Activated CD4-positive, alpha-beta T cell treated with anti-CD3 and anti-CD28 coated beads, Interleukin-2, amount 50 U/mL, for 1 hour (primary cell): ENCODE data around the gene WDR73.
"Not testable (repeated sequence)": the region's sequence is repeated elsewhere in the genome, so short reads cannot be mapped to it uniquely, and the experiment has no call there.

Experiments
- DNase-seq: peaks from one replicate; pipeline ENCODE4 v3.0.0-alpha.2; 2020

Gene WDR73

GRCh38 chr15:84653910-84654688 lies at the start of gene WDR73:
WDR73 (minus strand) TSS chr15:84654283; CDS start chr15:84654274, 9 bp downstream.
- peak; percentile 97 for DNase-seq

GRCh38 chr15:84703808-84704207 lies 49.7 kb upstream of the WDR73 start:
- no peak for DNase-seq

DNA sequence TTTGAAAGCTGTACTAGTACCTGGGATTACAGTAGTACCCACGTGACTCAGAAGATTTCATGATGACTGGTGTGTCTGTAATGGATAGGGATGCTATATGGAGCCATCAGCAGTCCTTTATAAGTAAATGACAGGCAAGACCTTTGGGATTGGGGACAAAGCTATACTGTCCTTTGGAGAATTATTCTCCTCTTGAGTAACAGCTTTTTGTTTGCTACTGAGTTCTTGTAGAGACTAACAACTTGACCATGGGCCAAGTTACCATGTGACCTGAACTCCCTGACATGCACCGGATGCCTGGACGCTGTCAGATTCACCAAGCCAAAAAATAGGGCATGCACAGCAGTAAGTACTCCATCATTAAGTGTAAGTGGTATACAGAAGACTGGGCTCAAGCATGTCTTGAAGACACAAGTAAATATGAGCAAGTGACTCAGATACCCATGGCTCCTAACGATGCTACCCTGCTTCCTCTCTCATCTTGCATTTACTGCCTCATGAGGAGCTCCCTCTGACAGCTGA lies 48.9 kb upstream of the WDR73 start:
- DNase-seq = no peak

GRCh38 chr15:84699538-84700191 lies 45.6 kb upstream of the WDR73 start:
- no peak for DNase-seq

DNA sequence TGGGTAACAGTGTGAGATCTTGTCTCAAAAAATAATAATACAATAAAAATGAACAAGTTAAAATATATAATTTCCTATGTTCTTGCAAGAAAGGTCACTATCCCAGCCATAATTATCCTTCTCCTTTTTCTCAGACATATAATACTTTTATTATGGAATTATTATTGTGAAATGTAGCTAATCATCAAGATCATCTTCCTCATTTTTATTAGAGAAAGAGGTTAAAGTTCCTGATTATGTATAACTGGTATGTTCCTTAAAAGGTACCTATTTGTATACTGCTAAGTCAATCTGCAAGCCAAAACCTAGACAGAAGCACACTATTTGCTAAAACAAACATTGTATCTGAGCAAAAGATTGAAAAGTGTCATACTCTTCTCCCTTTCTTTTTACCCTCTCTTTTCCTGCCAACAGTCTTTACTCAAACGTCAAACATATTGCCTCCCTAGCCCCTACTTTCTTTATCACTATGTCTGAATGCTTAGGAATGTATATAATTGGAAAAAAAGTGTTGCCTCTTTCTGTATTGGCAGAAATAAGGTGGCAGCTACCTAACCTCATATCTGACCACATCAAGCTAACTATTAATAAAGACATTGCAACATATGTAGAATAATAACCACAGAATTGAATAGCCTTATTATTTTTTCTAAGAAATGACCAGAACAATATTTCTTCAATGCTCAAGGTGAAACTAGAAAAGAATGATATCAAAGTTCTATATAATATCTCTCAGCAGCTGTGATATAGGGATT lies 43.3 kb upstream of the WDR73 start:
- DNase-seq = no peak

DNA sequence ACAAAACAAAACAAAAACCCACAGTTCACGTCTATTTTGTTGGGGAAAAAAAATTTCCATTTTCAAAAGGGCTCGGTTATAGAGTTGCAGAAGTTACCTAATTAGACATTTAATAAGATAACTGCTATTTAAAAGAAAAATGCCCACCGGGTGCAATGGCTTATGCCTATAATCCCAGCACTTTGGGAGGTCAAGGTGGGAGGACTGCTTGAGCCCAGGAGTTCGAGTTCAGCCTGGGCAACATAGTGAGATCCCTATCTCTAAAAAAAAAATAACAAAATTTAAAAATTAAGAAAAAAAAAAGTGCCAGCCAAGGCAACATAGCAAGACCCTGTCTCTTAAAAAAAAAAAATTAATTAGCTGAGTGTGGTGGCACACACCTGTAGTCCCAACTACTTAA lies 42.7 kb upstream of the WDR73 start:
- no peak for DNase-seq

DNA sequence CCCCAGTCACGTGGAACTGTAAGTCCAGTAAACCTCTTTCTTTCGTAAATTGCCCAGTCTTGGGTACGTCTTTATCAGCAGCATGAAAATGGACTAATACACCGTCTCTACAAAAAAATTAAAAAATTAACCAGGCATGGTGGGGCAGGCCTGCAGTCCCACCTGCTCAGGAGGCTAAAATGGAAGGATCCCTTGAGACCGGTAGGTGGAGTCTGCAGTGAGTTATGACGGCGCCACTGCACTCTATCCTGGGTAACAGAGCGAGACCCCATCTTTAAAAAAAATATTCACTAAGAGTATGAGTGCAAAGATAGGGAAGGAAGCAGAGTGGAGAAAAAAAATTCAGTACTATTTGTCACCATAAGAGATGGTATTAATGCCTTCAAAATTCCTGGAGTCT lies 36.3 kb upstream of the WDR73 start:
- no peak for DNase-seq

DNA sequence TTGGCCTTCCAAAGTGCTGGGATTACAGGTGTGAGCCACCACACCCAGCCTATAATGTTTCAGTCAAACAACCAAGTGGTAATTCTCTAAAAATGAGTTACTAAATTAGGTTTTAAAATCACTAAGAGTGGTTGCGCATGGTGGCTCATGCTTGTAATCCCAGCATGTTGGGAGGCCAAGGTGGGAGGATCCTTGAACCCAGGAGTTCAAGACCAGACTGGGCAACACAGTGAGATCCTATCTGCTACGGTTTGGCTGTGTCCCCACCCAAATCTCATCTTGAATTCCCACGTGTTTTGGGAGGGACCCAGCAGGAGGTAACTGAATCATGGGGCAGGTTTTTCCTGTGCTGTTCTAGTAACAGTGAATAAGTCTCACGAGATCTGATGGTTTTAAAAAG lies 35.8 kb upstream of the WDR73 start:
- no peak for DNase-seq

- not testable (repeated sequence) for DNase-seq
Observed at GRCh38 chr15:84686446-84686845, 32.4 kb upstream of the WDR73 start.

- DNase-seq = no peak
Observed at GRCh38 chr15:84685304-84685703, 31.2 kb upstream of the WDR73 start.

GRCh38 chr15:84684092-84684491 lies 30.0 kb upstream of the WDR73 start:
- DNase-seq = no peak

DNA sequence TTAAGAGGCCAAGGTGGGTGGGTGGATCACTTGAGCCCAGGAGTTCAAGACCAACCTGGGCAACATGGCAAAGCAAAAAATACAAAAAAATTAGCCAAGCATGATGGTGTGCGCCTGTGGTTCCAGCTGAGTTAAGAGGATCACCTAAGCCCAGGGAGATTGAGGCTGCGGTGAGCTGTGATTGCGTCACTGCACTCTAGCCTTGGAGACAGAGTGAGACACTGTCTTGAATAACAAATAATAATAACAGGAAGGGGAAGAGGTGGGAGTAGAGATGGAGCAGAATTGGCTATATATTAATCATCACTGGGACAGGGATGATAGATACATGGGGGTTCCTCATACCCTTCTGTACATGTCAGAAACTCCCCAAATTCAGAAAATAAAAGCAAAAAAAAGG lies 27.7 kb upstream of the WDR73 start:
- DNase-seq = peak; percentile 53

DNA sequence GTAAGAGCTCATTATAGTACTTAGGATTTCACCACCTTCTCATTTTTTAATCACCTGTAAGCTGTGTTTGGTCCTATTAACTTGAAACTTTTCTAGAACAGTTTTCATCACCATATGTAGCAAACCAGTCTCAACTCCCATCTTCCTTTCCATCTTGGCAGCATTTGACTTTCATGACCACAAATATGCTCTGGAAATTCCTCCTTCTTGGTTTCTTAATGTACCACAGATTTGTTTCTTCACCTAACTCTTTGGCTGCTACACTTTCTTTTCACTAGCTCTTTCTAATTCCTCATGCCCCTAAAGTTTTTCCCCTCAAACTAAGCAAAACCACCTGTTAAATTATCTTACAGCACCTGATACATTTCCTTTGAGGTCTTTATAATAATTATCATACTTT lies 17.1 kb upstream of the WDR73 start:
- DNase-seq = no peak

DNA sequence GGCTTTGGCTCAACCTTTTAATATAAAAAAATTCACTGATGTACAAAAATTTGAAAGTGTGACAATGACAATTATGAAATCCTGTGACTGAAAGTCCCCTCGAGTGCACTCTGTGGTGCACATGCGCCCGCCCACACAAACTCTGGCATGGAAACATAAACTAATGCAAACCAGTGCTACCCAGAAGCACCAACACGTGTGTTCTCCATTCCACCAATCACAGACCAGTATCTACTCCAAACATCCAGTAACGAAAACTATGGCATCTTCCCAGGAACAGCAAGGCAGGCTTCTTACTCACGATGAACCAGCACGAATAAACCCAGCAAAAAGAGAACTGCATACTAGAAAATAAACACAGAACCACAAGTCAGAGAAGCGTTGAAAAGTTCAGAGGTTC lies 15.6 kb upstream of the WDR73 start:
- DNase-seq = no peak

DNA sequence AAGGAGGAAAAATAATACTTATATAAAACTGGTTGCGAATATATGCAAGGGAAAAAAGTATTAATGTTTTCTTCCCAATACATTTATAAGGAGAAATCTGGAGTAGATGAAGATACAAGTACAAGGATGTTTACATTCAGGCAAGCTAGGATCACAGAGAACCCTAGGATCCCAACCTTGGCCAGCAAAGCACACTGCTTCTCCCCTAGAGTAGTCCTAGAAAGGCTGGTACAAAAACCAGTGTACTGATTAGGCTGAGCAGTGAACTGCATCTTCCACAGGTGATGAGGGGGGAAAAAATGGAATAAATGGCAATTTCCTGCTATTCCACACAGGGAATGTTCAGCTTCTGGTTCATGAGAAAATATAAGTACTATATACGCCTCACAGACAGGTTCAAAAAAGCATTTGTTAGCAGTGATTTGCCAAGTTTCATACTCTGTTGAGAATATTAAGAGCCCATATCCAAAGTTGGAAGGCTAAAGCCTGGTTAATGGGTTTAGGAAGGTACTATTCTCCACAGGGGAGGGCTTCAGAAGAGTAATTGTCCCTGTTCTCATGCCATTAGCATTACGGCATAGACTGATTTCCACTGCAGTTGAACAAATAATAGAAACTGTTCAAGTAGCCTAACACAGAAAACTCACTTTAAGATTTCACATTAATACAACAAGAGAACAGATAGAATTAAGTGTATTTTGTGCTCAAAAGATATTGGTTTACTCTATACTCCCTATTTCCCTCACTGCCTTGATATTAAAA lies 14.3 kb upstream of the WDR73 start:
- no peak for DNase-seq

DNA sequence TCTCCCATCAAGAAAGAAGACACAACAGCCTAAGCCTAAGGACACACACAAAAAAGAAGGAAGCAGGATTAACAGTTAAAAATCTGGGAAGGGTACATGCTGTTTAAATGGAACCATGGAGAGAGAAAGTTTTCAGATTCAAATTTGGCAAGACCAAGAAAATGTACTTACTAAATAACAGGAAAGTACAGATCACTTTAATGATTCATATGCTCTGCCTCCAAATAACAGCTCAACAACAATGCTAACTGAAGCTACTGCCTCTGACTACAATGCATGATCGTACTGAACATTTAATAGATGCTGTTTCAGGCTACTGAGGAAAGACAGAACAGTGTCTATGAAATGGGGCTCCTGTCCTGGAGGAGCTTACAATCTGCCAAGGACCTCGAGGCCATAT lies 12.3 kb upstream of the WDR73 start:
- DNase-seq = no peak

GRCh38 chr15:84661001-84661400 lies 6.9 kb upstream of the WDR73 start:
- no peak for DNase-seq

- no peak for DNase-seq
Observed at GRCh38 chr15:84659904-84660781, 6.1 kb upstream of the WDR73 start.

DNA sequence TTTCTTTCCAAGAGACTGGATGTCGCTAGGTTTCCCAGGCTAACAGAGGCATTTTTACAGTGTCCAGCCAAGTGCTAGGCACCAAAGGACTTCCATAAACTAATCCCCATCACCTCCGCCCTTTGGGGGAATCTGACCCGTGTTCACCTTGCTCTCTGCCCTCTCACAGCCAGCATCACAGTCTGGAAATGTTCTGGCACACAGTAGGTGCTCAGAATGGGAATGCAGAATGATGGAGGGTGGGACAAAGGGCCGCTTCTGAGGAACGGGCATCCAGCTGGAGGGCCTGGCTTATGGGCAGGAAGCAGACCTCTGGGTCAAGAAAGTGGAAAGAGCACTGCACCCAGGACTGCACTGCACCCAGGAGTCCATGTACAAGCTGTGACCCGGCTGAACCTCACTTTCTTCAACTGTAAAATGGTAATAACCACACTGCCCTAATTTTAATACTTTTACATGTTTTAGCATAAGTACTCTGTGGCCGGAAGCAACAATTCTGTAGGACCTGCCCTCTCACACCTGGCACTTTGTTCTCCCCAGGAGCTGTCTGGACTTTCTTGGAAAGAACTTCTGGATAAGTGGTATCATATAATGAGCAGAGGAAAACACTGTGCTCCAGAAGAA lies 4.8 kb upstream of the WDR73 start:
- no peak for DNase-seq

DNA sequence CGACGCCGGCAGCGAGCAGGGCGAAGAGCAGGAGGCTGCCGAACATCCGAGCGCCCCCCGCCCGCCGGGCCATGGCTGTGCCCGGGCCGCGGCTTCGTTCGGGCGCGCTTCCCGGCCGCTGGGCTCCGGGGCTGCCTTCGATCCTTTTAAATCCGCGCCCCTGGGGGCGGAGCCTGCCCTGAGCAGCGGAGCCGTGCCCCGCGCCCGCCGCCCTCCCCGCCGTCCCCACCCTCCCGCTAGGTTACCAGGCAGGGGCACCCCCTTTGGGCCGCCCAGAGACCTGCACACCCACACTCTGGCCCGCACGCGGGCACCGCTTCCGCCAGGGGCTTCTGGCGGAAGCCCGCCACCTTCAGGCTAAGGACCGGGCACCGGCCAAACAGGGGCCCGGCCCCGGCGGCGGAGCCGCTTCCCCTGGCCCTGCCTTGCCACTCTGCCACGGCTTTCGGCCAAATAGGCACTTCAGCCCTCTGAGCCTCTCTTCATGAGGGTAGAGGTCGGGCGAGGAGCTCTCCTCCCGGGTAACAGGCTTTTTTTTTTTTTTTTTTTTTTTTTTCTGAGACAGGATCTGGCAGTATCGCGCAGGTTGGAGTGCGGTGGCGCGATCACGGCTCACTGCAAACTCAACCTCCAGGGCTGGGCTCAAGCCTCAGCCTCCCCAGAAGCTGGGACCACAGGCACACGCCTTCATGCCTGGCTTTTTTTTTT lies 4.2 kb upstream of the WDR73 start, which contains the start of gene NMB:
NMB (minus strand) TSS at position 120 of the 708 bp plus-strand sequence; CDS start at position 73, 47 bp downstream.
- peak; percentile 82 for DNase-seq

- DNase-seq = no peak
Observed at GRCh38 chr15:84657748-84658079, 3.6 kb upstream of the WDR73 start.
